ENCODE results near the gene OAT.
"Not testable (repeated sequence)": the region's sequence is repeated elsewhere in the genome, so short reads cannot be mapped to it uniquely, and the experiment has no call there.

The OAT gene

DNA sequence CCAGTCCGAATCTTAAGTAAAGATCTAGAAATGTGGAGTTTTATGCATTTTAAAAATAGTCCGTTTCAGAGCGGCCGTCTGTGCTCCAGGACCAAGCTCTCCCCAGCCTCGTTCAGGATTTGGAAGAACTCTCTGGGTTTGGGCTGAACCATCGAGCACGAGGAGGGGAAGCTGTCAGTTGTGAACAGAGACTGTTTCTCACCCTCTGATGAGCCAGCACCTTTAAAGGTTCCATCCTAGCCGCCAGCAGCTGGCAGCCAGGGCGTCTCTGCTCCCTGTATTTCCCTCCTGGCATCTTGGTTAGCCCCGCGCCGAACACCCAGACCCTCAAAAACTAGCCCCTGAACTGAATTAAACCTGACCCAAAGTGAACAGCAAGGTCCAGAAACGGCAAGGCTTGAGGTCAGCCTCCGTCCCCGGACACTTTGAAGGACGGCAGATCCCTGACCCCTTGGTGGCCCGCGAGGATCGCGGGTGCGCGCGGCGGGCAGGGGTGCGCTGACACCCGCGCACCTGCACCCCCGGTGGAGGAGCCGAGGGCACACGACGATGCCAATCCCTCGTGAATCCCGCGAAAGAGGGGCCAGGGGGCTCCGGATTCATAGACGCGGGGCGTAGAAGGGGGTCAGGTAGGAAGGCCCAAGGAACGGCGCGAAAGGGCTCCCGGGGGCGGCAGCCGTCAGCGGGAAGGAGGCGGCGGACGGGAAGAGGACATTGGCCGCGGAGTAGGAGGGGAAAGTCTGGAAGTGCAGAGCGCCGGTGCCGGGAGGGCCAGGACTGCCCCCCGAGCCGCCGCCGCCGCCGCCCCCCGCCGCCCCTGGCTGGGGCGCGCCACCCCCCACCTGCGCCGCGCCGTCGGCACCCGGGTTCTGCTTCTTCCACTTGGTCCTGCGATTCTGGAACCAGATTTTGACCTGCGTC lies 28.4 kb upstream of the OAT start:
- no peak for DNase-seq

DNA sequence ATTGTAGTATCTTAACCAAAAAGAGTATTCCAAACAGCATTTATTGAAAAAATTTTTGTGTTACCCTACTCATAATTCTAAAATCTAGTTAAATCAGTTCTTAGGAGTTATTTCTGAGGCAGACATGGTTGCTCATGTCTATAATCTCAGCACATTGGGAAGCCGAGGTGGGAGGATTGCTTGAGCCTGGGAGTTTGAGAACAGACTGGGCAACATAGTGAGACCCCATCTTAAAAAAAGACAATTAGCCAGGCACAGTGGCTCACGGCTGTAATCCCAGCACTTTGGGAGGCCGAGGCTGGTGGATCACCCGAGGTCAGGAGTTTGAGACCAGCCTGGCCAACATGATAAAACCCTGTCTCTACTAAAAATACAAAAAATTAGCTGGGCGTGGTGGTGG lies 23.0 kb upstream of the OAT start:
- DNase-seq: not testable (repeated sequence)

DNA sequence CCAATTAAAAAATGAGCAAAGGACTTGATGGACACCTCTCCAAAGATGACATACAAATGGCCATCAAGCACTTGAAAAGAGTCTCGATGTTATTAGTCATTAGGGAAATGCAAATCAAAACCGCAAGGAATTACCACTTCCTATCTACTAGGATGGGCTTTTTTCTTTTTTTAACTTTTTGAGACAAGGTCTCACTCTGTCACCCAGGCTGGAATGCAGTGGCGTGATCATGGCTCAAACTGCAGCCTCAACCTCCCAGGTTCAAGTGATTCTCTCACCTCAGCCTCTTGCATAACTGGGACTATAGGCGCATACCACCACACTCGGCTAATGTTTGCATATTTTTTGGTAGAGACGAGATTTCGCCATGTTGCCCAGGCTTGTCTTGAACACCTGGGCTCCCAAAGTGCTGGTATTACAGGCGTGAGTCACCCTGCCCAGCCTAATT lies 17.5 kb upstream of the OAT start:
- DNase-seq: no peak

DNA sequence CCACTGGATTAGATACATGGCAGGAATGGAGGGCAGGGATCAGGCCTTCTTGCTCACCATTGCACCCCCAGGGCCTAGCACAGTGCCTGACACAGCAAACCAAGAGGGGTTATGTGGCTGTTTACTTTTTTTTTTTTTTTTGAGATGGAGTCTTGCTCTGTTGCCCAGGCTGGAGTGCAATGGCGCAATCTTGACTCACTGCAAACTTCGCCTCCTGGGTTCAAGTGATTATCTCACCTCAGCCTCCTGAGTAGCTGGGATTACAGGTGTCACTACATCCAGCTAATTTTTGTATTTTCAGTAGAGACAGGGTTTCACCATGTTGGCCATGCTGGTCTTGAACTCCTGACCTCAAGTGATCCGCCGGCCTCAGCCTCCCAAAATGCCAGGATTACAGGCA lies 17.0 kb upstream of the OAT start:
- DNase-seq: not testable (repeated sequence)

DNA sequence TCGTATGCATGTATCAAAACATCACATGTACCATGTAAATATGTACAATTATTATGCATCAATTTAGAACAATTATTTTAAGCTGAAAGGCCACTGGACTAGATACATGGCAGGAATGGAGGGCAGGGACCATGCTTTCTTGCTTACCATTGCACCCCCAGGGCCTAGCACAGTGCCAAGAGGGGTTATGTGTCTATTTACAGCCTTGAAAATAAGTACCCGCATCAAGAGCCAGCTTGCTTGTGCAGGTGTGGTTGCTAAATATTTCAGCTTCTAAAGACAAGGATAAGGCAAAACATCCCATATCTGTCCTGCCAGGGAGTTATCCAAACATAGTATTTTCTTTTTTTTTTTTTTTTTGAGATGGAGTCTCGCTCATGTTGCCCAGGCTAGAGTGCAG lies 14.7 kb upstream of the OAT start:
- no peak for DNase-seq

DNA sequence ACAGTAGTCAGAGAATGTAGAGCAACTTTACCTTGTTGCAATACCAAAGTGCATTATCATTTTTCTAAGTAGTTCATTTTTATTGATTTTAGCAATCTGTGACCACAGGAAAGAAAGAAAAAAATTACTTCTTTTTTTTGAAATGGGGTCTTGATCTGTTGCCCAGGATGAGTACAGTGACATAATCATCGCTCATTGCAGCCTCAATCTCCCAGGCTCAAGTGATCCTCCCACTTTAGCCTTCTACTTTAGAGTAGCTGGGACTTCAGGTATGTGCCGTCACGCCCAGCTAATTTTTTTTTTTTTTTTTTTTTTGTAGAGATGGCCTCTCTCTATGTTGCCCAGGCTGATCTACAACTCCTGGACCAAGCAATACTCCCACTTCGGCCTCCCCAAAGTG lies 11.4 kb upstream of the OAT start:
- DNase-seq: no peak

DNA sequence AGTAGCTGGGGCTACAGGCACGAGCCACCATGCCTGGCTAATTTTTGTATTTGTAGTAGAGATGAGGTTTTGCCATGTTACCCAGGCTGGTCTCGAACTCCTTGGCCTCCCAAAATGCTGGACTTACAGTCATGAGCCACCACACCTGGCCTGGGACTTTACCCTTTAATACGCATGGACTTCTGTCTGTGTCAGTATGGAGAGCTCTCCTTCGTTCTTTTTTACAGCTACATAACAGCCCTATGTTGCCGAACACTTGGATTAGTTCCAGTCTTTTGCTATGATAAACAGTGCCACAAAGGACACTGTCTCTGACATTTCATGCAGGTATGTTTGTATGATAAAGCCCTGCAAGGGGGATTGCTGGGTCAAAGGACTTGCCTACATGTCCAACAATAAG lies 10.9 kb upstream of the OAT start:
- no peak for DNase-seq

DNA sequence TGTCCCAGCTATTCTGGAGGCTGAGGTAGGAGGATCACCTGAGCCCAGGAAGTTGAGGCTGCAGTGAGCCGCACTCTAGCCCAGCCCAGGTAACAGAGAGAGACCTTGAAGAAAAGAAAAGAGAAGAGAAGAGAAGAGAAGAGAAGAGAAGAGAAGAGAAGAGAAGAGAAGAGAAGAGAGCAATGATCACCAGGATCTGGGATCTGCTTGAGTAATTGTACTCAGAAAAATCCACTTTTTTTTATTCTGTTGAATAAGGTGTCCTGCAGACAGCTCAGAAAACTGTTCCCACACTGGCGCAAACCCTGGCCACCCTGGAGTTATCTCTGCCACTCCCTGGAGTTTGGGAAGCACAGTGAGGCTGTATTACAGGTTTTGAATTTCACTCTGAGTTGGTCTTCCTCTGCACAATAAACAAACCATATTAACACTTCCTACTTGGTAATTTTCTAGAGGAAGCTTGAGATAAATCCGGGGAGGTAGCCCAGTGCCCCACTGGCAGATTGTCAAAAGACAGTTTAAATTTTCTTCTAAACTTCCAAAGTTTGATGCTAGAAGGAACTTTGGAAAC lies 9.6 kb upstream of the OAT start:
- no peak for DNase-seq

DNA sequence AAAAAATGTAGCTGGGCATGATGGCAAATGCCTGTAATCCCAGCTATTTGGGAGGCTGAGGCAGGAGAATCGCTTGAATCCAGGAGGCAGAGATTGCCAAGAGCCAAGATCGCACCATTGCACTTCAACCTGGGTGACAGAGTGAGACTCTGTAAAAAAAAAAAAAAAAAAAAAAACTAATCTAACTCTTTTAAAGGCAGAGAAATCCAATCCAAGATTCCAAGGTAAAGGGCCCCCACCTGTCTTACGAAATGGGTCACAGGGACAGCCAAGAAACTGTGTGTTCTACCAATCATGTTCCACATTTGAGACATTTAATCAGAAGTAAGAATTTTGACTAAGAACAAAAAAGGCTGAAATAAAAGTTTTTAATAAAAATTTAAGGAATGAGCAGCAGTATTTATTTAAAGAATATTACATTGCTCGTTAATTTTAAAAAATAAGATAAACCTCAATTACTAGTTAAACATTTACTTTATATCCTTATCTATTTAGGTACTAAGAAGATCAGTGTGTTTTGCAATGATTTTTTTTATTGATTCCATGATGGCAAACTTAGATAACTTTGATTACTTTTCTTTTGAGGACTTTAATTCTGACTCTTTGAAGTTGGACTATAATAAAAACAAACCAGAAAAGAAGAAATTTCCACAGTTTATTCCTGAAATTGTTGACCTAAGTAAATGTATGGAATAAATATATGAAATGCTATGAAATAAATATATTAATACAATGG lies 6.7 kb upstream of the OAT start:
- DNase-seq: no peak

DNA sequence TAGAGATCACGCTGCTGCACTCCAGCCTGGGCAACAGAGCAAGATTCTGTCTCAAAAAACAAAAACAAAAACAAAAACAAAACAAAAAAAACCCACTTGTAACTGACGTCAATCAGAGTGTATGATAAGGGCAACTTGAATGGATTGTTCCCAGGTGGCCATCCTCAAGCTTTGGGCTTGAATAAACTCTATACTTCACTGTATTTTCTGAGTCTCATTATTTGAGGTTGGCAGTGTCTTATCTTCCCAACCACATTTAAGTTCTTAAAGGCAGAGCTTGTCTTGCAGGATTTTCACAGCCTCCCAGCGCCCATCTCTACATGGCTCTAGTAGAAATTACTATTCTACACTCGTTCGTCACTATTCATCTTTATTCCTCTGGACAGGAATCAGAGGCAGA lies 5.1 kb upstream of the OAT start:
- no peak for DNase-seq

DNA sequence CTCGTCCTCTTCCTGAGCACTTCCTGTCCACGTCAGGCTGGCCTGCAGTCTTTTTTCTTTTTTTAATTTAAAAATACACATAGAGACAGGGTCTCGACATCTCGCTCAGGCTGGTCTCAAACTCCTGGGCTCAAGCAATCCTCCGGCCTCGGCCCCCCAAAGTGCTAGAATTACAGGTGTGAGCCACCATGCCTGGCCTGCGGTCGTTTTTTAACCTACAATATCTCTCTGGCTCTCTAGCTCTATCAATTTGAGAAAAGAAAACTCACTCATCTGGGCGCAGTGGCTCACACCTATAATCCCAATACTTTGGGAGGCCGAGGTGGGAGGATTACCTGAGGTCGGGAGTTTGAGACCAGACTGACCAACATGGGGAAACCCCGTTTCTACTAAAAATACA lies 4.0 kb upstream of the OAT start:
- no peak for DNase-seq

DNA sequence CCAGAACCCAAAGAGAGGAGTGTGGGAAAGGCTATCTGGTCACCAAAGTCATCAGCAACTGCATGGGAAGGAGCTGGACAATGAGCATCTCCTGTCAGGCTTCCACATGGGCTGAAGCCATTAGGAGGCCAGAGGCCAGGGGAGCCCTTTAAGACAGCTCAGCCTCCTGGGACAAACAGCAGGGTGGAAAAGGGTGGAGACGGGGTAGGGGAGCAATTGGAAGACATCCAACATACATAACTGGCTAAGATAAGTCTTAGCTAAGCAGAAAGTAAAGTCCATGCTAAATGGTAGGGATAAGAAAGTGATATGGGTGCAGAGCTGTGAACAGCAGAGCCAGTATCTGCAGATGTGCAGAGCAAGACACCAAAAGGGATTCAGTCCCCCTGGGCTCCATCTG lies 1.5 kb upstream of the OAT start:
- DNase-seq: no peak

DNA sequence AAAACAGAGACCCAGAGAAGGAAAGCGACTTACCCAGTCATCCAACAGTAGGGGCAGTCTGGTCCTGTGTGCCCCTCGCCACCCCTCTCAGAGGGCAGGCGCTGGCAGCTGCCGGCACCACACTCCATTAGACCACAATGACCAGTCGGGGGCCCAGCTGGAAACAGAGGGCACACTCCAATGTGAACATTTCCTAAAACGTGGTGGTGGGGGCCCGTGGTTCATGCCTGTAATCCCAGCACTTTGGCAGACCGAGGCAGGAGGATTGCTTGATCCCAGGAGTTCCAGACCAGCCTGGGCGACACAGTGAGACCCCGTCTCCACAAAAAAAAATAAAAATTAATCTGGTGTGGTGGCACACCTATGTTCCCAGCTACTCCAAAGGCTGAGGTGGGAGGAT lies 912 bp upstream of the OAT start:
- DNase-seq: no peak

DNA sequence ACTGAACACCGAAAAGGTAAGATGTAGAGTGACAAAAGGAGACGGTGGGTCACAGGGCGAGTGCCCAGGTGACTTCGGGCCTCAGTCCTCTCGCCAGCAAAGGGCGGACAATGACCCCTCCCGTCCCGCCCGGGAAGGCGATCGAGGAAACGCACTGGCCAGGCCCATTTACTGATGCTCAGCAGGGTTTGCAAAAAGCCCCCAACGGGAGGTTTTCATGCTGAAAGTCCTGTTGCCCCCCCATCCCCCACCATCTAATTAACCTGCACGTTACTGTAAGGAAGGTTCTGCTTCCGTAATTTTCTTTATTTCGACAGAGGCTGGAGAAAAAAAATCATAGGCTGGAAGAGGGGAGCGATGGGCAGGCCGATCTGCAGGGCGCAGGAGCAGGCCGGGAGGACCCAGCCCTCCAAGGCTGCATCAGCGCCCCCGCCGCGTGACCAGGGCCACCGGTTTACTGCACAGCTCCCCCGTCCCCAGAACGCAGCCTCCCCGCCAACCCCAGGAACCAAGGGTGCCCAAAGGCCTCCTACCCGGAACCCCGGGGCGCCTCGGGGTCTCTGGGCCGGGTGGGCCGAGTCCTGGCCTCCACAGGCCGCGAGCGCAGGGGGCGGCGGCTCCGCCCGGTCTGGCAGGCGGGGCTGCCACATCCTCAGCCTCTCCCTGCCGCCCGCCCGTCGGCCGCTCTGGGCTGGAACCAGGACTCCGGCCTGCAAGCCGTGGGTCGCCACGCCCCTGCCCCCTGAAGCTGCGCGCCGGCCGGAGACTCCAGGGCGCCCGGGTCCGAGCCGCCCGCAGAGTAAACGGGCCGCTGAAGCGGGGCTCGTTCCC lies 613 bp downstream of the OAT start:
- DNase-seq: no peak

DNA sequence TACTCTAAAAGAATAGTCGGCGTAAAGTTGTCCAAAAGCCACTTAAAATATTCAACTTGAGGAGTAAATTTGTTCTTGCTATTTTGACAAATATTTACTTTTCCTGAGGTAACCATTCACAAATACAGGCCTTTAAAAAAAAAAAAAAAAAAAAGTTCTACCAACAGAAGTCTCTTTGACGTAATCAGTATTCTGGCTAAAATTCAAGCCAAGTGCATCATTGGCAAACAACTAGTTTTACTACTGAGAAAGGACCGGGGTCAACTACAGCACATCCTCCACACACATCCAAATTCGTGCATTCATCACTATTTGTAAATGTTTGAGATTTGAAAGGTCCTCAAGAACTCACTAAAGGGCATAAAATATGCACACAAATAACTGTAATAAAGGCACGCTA lies 2.0 kb downstream of the OAT start:
- DNase-seq: no peak

DNA sequence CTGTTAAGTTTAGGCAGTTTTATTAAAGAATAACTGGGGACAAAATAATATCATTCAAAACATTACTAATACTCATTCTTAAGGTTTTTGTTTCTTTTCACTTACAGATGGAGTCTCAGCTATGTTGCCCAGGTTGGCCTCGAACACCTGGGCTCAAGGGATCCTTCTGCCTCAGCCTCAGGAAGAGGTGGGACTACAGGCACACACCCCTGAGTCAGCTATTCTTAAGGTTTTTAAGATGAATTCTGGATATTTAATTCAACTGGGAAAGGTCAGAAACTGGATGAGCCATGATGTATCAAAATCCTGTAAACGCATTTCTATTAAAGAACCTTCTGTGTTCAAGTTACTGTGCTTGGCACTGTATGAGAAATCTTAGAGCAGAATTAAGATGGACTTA lies 3.5 kb downstream of the OAT start:
- DNase-seq: no peak

DNA sequence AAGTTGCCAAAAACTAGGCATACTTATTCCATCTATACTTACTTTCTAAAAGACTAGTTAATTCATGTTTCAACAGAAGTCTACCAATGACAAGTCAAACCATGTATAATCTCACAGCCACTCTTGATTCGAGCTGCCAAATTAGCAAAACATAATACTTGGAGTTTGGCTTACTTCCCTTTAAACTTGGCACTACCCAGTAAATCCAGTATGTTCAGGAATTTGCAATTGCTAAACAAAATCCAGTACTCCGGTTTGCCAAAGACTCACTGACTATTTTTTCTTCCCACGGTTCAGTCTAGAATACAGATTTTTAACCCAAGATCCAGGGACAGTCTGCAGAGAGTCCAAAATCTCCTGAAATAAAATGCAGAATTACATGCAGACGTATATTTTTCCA lies 4.6 kb downstream of the OAT start:
- no peak for DNase-seq

DNA sequence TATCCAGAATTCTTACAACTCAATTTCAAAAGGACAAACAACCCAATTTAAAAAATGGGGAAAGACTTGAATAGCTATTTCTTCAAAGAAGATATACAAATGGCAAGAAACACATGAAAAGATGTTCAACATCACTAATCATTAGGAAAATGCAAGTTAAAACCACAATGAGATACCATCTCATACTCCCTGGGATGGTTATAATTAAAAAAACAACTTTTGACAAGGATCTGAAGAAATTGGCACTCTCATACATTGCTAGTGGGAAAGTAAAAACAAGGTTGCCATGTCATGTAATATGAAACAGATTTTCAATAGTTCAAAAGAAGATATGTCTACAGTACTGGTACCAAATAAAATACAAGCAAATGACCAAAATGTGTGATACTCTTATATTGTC lies 9.0 kb downstream of the OAT start:
- no peak for DNase-seq

DNA sequence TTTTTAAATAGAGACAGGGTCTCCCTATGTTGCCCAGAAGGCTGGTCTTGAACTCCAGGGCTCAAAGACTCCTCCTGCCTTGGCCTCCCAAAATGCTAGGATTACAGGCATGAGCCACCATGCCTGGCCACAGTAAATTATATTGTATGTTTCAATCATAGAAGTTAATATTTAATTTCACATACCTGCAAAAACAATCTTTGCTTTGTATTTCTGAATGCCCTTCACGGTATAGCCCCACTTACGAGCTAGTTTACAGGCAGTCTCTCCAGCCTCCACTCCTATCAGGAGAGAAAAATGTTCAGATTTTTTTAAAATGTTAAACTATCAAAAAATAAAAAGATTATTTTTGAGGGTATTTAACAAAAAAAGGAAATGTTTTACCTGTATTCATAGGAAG lies 10.4 kb downstream of the OAT start:
- no peak for DNase-seq

DNA sequence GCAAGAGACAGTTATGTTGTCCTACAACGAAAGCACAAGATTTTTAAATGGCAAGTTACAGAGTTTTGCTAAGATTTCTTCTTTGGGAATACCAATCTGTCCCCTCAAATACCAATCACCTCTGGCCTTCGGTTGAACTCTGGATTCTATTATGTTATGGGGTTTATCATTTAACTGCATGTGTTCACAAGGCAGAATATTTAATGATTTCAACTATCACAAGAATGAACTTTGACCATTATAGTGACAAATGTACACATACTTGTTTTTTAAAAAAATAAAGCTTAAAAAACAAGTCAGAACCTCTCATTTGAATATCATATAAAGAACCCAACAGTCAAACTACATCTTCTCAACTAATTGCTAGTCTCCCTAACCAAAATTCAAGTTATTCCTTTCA lies 11.3 kb downstream of the OAT start:
- DNase-seq: no peak

DNA sequence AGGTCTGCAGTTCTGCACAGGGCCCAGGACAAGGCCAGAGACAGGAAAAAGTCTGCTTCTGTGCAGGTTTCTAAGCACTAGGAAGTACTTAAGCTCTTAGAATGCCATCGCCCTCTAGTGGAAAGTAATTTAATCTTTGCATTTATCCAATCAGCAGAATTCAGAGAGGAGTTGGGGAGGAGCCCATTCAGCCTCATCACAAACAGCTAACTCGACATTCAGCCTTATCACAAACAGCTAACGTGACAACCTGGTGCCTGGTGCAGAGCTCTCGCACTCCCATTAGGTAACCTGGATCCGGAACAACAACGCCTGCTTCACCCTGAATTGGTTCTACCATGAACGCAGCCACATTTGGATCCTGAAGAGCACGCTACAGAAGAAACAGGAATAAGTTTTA lies 15.2 kb downstream of the OAT start:
- peak in 1 of 2 experiments; percentile 20 for DNase-seq

DNA sequence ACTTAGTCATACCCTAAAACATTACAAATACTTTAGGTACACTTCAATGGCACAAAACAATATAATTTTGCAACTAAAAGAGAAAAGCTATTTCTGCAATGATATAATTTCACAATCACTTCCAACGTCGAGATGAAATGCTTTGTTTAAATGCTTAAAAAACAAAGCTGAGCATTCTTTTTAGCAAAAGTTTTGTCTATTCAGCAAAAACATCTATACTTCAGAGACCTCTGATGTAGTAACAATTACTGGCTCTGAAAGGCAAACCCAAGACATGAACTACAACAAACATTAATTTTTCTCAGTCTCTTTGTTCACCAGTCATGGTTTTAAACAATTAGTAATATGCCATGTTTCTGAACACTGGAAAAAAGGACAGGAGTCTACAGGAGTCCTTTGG lies 16.4 kb downstream of the OAT start:
- DNase-seq: no peak

DNA sequence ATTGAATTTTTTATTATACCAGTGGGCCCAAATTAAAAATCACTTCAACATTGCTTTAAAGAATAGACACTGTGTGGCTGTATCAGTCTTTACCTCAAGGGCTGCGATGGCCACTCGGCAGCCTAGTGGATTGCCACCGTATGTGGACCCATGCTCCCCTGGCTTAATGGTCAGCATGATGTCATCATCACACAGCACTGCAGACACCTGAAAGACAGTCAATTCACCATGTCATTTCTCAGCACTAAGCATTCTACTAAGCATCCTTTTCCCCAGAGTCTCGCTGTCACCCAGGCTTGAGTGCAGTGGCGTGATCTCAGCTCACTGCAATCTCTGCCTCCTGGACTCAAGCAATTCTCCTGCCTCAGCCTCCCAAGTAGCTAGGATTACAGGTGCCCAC lies 17.1 kb downstream of the OAT start:
- DNase-seq: no peak

Measured in cerebellar nuclear complex (tissue), 1 donor.